ENCODE measurements around the gene COL6A3. TPM values are rescaled to one million over a fixed set of nuclear protein-coding genes. Genes with fewer than 3 reads are reported as not detected.

The COL6A3 gene
- polyA plus RNA-seq, 2 of the 4 experiments (the other 2 are of a cell fraction), result 0.10 to 0.28 TPM

GRCh38 chr2:237383991-237384671 is 29.8 kb downstream of the COL6A3 start (continued):
- TF ChIP-seq HDAC2 (IDR thresholded peaks at IDR 0.05) (no peak), JUNB (IDR thresholded peaks at IDR 0.05) (no peak), PBX3 (IDR thresholded peaks at IDR 0.05) (no peak), NFE2L2 (conservative IDR thresholded peaks at IDR 0.05; ENCODE audit: low read length) (no peak), PHF8 (IDR thresholded peaks at IDR 0.05; ENCODE audit: borderline replicate concordance, low read depth) (no peak)
- TF ChIP-seq, protein P1, sequence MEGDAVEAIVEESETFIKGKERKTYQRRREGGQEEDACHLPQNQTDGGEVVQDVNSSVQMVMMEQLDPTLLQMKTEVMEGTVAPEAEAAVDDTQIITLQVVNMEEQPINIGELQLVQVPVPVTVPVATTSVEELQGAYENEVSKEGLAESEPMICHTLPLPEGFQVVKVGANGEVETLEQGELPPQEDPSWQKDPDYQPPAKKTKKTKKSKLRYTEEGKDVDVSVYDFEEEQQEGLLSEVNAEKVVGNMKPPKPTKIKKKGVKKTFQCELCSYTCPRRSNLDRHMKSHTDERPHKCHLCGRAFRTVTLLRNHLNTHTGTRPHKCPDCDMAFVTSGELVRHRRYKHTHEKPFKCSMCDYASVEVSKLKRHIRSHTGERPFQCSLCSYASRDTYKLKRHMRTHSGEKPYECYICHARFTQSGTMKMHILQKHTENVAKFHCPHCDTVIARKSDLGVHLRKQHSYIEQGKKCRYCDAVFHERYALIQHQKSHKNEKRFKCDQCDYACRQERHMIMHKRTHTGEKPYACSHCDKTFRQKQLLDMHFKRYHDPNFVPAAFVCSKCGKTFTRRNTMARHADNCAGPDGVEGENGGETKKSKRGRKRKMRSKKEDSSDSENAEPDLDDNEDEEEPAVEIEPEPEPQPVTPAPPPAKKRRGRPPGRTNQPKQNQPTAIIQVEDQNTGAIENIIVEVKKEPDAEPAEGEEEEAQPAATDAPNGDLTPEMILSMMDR (IDR thresholded peaks at IDR 0.05), result no peak

DNA sequence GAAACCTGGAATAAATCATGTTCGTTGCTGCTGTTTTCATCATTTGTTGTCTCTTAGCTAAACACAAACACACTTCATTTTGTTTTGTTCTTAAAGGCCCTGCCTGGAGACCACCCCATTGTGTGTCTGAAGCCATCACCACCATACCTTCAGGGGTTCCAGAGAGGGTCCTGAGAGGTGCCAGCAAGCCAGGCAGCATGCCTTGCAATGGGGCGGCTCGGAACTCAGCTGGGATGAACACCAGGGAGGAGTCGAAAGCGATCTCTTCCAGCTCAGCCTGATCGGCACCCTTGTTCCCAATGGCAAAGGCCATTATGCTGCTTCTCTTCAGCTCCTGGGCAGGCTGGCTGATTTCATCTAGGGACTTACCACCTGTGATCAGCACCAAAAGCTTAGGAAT is 33.2 kb downstream of the COL6A3 start:
- Histone ChIP-seq H3K4me3 (no peak overlapping the region), H3K4me1 (no peaks in the 10 kb centered on the region), H3K4me2 (no peak overlapping the region), H3K9me3 (peaks cover 18% of the 10 kb centered on the region; the same call in 1 of the 3 replicates), H3K27ac (no peak overlapping the region)
- WGBS (ENCODE audit: missing lambda C conversion rate), result 6% methylated on average over 1 of the region's 6 CpGs
- TF ChIP-seq RCOR1 (IDR thresholded peaks at IDR 0.05; ENCODE audit: low read depth, low read length), result no peak
- TF ChIP-seq, protein P2, sequence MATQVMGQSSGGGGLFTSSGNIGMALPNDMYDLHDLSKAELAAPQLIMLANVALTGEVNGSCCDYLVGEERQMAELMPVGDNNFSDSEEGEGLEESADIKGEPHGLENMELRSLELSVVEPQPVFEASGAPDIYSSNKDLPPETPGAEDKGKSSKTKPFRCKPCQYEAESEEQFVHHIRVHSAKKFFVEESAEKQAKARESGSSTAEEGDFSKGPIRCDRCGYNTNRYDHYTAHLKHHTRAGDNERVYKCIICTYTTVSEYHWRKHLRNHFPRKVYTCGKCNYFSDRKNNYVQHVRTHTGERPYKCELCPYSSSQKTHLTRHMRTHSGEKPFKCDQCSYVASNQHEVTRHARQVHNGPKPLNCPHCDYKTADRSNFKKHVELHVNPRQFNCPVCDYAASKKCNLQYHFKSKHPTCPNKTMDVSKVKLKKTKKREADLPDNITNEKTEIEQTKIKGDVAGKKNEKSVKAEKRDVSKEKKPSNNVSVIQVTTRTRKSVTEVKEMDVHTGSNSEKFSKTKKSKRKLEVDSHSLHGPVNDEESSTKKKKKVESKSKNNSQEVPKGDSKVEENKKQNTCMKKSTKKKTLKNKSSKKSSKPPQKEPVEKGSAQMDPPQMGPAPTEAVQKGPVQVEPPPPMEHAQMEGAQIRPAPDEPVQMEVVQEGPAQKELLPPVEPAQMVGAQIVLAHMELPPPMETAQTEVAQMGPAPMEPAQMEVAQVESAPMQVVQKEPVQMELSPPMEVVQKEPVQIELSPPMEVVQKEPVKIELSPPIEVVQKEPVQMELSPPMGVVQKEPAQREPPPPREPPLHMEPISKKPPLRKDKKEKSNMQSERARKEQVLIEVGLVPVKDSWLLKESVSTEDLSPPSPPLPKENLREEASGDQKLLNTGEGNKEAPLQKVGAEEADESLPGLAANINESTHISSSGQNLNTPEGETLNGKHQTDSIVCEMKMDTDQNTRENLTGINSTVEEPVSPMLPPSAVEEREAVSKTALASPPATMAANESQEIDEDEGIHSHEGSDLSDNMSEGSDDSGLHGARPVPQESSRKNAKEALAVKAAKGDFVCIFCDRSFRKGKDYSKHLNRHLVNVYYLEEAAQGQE (IDR thresholded peaks at IDR 0.05), result no peak
- no peak for TF ChIP-seq ZFP36 (IDR thresholded peaks at IDR 0.05; ENCODE audit: borderline replicate concordance, partially characterized antibody)
- no peak for TF ChIP-seq ZC3H11A (IDR thresholded peaks at IDR 0.05)
- no peak for TF ChIP-seq FOXS1 (CRISPR knock-in tag; IDR thresholded peaks at IDR 0.05)
- TF ChIP-seq FOSL2 (IDR thresholded peaks at IDR 0.05), result no peak
- no peak for TF ChIP-seq FOSL2 (CRISPR knock-in tag; IDR thresholded peaks at IDR 0.05)
- TF ChIP-seq HDAC2 (IDR thresholded peaks at IDR 0.05), result no peak
- no peak for TF ChIP-seq BHLHE40 (IDR thresholded peaks at IDR 0.05; ENCODE audit: low read depth, low read length)
- TF ChIP-seq CEBPB (IDR thresholded peaks at IDR 0.05), result no peak
- DNase-seq (ENCODE audit: low read depth in 1 of 2, low spot score in 1 of 2), result no peak
- ChIA-PET POLR2A (no interaction called here), CTCF (interaction anchor here (1.2 kb wide), 2 partner anchors 9 to 191 kb away, joined by 4 to 5 read pairs; no protein-coding TSS in a partner anchor)
- no peak for ATAC-seq
- no peak for FAIRE-seq

DNA sequence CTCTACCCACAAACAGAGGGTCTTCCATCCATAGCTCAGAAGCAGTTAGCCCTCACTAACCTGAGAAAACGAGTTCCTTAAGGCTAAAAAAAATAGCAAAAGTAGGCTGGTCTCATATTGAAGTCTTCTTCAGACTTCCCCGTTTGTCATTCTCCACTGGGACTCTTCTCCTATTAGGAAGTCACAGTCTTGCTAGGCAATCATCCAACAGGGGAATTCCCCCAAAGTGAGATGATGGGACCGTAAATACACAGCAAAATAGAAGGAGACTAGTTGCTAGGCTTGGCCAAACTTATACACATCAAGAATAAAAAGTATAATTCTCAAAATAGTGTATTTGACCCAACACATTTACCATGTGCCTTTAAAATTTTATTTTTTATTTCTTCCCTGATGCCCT is 34.3 kb downstream of the COL6A3 start:
- Histone ChIP-seq H3K27ac (no peak overlapping the region), H3K9me3 (peaks cover 20% of the 10 kb centered on the region; the same call in 1 of the 3 replicates), H3K4me3 (no peak overlapping the region), H3K4me2 (no peak overlapping the region), H3K4me1 (no peaks in the 10 kb centered on the region)
- no peak for TF ChIP-seq ZSCAN20 (CRISPR knock-in tag; IDR thresholded peaks at IDR 0.05)
- TF ChIP-seq ATOH8 (CRISPR knock-in tag; IDR thresholded peaks at IDR 0.05; ENCODE audit: low read depth), result no peak
- no peak for TF ChIP-seq FOXS1 (CRISPR knock-in tag; IDR thresholded peaks at IDR 0.05)
- TF ChIP-seq HDAC2 (IDR thresholded peaks at IDR 0.05), result no peak
- no peak for TF ChIP-seq CBX2 (IDR thresholded peaks at IDR 0.05; ENCODE audit: borderline replicate concordance, low read depth)
- no peak for TF ChIP-seq EHMT2 (IDR thresholded peaks at IDR 0.05; ENCODE audit: low read depth)
- no peak for TF ChIP-seq HOXB5 (CRISPR knock-in tag; IDR thresholded peaks at IDR 0.05)
- no peak for TF ChIP-seq GATA3 (IDR thresholded peaks at IDR 0.05; ENCODE audit: borderline replicate concordance)
- TF ChIP-seq KDM1A (IDR thresholded peaks at IDR 0.05; ENCODE audit: low read depth), result no peak
- no peak for TF ChIP-seq HOXB13 (CRISPR knock-in tag; IDR thresholded peaks at IDR 0.05; ENCODE audit: low read depth)
- TF ChIP-seq JUNB (IDR thresholded peaks at IDR 0.05), result no peak
- no peak for TF ChIP-seq PHF8 (IDR thresholded peaks at IDR 0.05; ENCODE audit: borderline replicate concordance, low read depth)
- no peak for TF ChIP-seq CEBPB (IDR thresholded peaks at IDR 0.05)
- no peak for TF ChIP-seq ZNF302 (CRISPR knock-in tag; IDR thresholded peaks at IDR 0.05)
- DNase-seq (ENCODE audit: low read depth in 1 of 2, low spot score in 1 of 2), result no peak
- CTCF ChIA-PET, result no interaction called here
- POLR2A ChIA-PET, result no interaction called here
- FAIRE-seq, result no peak
- no peak for ATAC-seq
- WGBS (ENCODE audit: missing lambda C conversion rate), result 6% methylated on average over 3 of the region's 3 CpGs
